Epidermal melanocyte (primary cell): Measurements from ENCODE around the gene HLA-F.

Source experiments
- DNase-seq: peaks from one replicate; pipeline ENCODE4 v3.0.0; 2011; ENCODE audit warnings: low spot score; ENCODE audit not compliant: insufficient read length

Gene HLA-F

DNA sequence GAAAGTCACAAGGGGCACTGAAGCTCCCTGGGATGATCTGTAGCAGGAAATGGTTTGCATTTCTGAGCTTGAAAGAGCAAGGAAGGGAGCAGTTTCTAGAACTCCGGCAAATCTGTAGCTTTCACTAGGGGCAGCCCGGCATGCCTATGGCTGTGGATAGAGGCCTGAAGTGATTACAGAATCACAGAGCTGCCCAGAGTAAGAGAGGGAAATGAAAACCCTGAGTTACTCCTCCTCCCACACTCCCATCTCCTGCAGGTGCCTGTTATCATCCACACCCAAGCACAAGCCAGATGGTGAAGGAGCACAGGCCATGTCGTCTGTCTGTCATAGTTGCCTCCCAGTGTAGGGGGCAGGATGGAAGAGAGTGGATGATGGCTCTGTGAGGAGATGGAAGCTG lies 37.1 kb downstream of the HLA-F start:
- DNase-seq = no peak

DNA sequence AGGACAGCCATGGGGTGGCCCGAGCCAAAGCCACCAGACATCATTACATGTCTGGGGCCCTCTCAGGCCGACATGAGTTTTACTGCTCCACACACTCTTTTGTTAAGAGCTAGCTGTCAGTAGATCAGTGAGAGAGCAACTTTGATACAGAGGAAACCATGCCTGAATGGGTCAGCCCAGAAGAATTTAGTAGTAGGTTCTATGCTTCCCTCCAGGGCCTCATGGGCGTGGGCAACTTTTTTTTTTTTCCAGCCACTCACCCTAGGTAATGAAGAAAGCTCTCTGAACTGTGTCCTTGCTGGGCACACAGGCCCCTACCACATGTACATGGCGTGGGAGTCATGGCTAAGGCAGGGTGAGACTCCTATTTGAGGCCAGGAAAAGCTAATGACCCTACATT lies 38.8 kb downstream of the HLA-F start:
- DNase-seq = no peak

DNA sequence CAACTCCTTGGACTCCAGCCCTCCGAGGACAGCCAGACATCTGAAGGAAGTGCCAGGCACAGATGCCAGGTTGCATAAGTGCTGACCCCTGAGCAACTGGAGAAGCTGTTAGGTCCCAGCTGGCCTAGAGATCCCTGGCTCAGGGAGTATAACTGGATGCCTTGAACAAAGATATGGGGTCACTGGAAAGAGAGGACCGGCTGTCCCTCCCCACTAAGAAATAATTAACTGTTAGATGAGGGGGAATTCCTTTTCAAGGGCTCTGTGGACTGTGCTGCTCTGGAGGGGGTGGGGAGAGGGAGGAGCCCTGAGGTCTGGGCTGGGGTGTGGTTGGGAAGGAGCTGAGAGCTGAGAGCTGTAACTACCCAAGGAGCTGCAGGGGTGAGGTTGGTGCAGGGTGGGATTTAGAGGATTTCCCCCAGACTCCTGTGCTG lies 39.6 kb downstream of the HLA-F start:
- DNase-seq = no peak

DNA sequence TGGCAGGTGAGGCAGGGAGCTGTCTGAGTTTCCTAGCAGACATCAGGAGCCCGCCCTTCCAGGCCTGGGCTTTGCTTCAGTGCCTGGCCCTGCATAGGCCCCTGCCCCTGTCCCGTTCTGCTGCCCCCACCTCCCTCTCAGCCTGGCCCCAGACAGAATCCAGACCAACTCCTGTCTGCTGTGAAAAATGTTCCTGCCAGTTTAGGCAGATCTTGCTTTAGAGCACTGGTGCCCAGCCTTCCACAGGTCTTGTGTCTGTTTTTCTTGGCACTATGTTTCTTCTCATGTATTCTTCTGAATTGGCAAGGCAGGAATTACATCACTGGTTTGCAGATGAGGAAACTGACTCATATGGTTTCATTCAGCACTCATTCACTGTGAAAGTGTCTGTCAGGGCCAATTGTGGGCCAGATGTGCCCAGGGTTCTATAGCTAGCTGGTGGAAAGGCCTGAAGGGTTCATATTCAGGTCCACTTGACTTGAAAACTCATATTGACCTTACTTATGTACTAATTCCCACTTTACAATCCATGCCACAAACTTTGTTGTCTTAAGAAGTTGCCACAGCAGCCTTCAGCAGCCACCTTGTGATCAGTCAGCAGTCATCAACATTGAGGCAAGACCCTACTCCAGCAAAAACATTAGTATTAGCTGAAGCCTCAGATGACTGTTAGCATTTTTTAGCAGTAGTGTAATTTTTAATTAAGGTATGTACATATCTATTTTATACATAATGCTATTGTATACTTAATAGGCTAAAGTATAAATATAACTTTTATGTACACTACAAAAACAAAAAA lies 40.5 kb downstream of the HLA-F start:
- DNase-seq = no peak

DNA sequence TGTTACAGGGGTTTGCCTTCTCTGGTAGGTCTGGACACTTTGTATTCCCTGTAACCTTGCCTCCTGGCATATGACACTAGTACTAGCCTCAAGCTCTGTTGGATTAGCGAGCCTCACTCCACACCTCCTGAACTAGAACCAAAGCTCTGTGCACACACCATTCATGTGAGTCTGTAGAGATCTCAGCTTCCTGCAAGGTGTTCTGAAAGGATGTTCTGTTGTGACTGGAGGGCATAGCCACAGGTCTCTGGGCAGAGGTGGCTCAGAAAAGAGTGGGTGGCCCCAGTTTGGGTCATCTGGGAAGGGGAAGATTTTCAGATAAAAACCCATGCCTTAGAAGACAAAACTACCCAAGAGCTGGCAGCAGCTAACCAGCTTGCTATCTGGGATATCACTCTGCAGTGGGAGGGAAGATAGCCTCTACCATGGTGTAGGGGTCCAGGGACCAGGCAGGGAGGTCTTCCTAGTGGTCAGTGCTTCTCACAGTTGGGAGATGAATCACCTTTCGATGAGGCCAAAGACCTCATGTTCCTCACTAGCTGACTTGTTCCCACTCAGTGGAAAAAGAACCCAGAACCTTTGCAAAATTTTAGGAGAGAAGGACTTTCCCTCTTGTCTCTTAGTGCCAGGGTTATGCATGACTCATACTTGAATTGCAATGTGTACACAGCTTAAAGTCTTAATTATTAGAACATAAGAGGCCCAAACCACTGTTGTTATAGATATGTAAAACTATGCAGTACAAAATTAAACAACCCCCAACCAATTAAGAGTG lies 41.4 kb downstream of the HLA-F start:
- no peak for DNase-seq

DNA sequence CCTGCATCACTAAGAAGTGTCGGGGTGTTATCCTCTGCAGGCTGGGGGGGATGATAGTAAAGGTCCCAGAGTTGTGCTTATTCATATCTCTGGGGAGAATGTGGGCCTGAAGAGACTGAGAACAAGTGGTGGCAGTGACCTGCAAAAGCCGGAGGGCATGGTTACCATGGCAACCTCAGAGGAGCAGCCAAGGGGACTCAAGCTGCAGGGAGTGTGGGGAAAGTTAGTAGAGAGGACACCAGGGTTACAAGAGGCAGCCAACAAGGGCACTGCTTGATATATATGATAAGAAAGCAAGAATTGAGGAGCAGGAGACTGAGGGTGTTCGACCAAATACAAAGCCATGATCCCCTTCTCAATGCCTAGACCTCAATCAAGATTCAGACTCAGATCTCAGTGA lies 46.1 kb downstream of the HLA-F start:
- DNase-seq = no peak

DNA sequence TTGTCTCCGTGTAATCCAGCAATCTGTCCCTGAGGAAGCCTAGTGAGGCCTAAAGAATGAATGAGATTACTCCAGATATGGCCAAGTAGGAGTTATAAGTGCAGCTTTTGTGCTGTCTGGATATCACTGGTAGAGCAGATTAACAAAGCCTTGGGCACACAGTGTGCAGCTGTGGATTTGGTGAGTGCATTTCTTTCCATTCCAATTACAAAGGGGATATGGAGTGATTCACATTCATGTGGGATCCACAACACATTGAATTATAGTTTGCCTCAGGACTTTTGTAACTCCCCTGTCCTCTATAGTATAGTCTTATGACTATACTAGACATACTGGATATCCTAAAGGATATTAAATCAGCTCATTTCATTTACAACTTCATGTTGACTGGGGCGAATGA lies 47.1 kb downstream of the HLA-F start:
- DNase-seq = no peak

DNA sequence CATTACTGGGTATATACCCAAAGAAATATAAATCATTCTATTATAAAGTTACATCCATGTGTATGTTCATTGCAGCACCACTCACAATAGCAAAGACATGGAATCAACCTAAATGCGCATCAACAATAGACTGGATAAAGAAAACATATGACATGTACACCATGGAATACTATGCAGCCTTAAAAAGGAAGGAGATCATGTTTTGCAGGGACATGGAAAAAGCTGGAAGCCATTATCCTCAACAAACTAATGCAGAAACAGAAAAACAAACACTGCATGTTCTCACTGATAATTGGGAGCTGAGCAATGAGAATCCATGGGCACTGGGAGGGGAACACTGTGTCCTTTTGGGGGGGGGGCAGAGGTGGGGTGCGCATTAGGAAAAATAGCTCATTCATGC lies 53.5 kb downstream of the HLA-F start:
- no peak for DNase-seq
